Activated CD4-positive, CD25-positive, alpha-beta regulatory T cell treated with anti-CD3 and anti-CD28 coated beads, Interleukin-2, amount 50 U/mL, for 24 hours (primary cell): Measurements from ENCODE around the gene RASGRP1.

Experiments
- ATAC-seq, 2 donors: fragments of 150-1000 bp; cut with Tn5 transposase; one replicate each; pipeline ENCODE4 v1.10.0; 2021; ENCODE audit warnings: mild to moderate bottlenecking in 1 of 2, moderate library complexity in 1 of 2

RASGRP1 gene

DNA sequence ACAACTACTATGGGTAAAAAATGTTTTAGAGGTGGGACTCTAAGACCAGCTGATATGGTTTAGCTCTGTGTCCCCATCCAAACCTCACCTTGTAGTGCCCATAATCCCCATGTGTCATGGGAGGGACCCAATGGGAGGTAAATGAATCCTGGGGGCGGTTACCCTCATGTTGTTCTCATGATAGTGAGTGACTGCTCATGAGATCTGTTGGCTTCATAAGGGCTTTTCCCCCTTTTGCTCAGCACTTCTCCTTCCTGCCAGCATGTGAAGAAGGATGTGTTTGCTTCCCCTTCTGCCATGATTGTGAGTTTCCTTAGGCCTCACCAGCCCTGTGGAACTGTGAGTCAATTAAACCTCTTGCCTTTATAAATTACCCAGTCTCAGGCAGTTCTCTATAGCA lies 65.0 kb downstream of the RASGRP1 start:
- ATAC-seq: no peak

GRCh38 chr15:38496151-38496550 lies 68.5 kb downstream of the RASGRP1 start:
- no peak for ATAC-seq

DNA sequence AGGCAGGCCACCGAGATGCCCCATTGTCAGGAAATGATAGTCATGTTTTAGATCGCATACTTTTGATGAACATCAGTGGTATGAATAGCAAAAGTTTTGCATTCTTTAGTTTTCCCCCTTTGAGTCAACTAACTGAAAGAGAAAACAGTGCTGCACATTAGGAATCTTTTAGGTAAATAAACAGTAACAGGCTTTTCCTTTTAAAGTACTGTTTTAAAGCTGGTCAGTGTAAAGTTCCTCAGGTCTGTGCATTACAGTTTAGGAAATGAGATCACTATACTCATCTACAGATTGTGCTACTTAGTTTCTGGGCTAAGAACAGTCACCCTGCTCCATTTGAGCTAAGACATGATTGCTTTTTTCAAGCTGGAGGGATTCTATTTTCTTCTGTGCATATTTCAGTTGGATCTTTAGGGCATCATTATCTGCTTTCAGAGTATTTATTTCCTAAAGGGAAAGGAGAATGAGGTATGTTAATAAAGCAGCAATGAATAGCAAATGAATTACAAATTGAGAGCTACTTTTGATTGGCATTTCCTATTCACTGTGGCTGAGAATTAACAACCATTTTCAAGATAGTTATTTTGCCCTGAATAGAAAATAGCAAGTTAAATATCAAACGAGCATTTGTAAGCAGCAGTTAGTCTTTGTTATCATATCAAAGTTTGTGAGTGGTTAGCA lies 74.2 kb downstream of the RASGRP1 start:
- ATAC-seq: no peak

DNA sequence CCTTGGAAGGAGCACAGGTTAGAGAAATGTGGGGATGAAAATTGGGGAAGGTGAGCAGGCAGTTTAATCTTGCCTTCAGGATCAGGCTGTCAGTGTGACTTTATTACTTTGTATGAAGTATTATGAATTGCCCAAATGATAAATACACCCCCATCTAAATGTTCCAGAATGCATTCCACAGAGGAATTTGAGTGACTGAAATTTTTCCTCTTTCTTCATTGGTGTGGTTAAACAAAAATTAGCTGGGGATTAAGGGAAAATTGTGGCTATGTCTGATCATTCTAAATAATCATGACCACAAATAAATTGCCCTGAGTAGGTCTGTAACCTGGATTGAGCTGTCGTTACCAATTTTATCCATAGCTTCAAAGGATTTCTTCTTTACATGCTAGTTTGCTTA lies 77.2 kb downstream of the RASGRP1 start:
- no peak for ATAC-seq

GRCh38 chr15:38486936-38487335 lies 77.7 kb downstream of the RASGRP1 start:
- ATAC-seq: peak; percentile 96 to 97

GRCh38 chr15:38482572-38482971 lies 82.0 kb downstream of the RASGRP1 start:
- no peak for ATAC-seq

DNA sequence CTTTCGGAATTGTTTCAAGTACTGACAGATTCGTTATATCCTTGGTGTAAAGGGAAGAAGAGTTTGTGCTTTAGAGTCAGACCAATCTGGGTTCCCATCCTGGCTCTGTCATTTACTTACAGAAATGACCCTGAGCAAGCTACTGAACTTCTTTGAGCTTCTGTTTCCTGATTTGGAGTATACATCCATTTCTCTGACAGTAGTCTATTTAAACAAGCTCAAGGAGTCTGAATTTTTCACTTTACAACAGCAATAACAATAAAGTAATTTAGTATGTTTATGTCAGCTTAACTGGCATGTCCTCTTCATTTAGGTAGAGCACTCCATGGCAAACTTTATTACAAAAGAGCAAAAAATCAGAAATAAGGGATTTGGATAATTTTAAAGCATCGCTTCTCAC lies 82.9 kb downstream of the RASGRP1 start:
- ATAC-seq: no peak

DNA sequence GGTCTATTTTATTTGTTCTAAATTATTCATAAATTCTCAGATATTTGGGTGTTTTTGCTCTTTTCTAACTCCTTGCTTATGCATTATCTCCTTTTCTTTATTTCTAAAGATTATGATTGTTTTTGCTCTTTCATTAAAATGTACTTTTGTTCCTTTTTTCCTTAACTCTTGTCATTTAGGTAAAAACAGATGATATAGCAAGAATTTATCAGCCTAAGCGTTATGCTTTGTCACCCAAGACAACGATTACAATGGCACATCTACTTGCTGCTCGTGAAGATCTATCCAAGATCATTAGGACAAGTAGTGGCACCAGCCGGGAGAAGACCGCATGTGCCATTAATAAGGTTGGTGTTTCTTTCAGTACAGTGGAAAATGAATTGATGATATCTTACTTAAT lies 83.5 kb downstream of the RASGRP1 start:
- no peak for ATAC-seq

DNA sequence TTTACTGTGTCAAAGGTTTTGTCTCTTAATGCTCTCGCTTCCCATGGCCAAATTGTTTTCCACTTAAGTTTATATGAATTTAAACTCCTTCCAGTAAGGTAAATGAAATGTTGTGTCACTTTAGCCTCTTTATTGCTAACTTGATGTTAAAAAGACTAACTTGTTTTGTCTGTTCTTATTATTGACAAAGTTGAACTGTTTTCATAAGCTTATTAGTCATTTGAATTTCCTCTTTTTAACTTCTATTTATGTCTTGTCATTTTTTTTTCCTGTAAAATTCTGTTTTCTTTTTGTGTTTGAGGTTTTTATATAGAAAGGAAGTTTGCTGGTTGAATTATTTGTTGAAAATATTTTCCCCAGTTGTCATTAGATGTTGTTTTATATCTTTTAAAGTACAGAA lies 84.9 kb downstream of the RASGRP1 start:
- ATAC-seq: no peak

DNA sequence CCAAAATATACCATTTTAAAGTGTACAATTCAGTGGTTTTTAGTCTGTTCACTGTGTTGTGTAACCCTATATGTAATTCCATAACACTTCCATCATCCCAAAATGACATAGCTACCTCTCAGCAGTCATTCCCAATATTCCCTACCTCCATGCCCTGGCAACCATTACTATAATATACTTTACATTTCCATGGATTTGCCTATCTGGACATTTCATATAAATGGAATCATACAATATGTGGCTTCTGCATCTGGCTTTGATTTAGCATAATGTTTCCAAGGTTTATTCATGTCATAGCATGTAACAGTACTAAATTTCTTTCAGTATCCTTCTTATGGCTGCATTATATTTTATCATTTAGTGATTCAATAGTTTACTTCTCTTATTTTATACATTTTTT lies 85.3 kb downstream of the RASGRP1 start:
- ATAC-seq: no peak

DNA sequence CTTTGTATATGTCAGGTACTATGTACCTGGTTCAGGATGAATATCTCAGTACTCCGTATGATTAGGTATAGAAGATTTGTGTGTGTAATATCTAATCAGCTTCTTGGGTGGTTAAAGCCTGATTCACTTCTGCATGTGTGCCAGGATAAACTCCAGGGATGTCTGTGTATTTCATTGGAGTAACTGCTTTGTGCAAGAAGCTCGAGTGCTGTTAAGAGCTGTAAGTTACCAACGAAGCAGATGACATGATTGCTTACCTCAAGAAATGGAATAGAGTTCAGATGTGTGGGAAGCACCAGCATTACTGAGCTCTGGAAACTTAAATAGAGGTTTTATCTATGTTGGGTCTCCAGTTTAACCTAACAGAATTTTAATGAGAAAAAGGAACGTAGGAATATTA lies 87.0 kb downstream of the RASGRP1 start:
- no peak for ATAC-seq

DNA sequence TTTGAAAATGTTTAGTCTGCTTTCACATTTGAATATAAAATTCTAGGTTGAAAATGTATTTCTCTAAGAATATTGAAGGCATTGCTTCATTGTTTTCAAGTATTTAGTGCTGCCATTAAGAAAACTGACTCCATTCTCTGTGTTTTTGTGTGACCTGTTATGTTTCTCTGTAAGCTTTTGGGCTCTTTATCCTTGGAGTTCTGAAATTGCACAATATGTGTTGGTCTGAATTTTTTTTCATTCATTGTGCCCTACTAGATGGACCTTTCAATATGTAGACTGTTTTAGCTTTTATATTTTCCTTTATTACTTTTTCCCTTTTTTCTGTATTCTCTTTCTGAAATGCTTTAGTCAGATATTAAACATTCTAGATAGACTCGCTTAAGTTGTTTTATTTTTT lies 88.5 kb downstream of the RASGRP1 start:
- ATAC-seq: no peak

- ATAC-seq: no peak
These were observed 89.3 kb downstream of the RASGRP1 start for GRCh38 chr15:38475361-38475760.

- peak; percentile 91 to 96 for ATAC-seq
These were observed 90.4 kb downstream of the RASGRP1 start for GRCh38 chr15:38474155-38474757.

DNA sequence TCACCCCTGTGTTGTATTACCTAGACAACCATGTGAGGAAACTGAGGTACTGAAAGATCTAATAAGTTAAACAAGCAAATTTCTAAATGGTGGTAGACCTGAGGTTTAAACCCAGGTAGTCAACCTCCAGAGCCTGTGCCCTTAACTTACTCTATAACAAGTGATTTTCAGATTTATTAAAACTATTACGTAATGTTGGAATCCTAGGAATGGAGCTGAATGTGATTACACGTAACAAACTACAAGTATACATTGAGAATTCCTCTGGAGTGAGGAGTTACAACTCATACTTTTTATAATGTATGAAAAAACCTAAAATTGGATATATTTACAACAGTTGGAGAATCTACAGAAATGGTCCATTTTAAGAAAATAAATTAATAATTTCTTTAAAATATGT lies 92.6 kb downstream of the RASGRP1 start:
- no peak for ATAC-seq

GRCh38 chr15:38470816-38471215 lies 93.8 kb downstream of the RASGRP1 start:
- ATAC-seq: no peak

GRCh38 chr15:38464675-38465074 lies 99.9 kb downstream of the RASGRP1 start:
- ATAC-seq: no peak

DNA sequence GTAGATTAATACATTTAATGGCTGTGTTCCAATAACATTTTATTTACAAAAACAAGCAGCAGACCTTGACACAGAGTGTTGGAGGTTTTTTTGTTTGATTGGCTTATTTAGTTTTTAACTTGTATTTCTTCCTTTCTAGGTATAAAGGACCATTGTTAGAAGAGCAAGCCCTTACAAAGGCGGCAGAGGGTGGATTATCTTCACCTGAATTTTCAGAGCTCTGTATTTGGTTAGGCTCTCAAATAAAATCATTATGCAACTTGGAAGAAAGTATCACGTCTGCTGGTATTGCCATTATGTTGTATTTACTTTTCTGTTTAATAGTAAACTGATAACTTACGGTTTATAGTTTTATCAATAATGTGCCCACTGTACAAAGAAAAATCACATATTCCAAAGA lies 100.7 kb downstream of the RASGRP1 start:
- no peak for ATAC-seq

DNA sequence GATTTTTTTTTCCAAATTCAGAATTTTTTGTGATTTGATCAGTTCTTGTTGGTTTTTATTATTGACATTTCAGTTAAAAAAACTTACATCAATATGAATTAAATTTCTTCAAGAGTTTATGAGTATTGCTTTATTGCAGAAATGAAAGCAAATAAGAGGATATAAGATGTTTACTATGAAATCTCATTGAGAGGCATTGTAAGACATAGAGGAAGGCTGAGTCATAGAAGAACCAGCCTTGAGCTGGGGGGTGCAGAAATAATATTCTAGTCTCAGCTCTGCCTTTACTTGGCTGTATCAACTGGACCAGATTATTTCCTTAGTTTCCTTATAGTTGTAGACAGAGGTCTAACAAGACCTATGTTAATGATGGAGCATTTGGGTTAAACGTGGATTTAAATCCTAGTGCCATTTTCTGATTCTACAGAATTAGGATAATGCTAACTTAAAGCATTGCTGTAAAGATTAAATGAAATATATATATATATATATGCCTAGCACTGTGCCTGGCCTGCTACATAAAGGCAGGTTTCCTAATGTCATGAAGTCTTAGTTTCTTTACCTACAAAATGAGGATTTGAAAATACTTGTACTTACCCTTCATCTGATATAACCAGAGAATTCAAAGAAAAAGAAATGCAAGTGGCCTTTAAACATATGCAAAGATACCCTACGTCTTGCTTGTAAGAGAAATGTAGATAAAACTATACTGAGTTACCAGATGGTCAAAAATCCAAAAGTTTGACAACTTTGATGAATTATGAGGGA lies 103.4 kb downstream of the RASGRP1 start:
- ATAC-seq: peak; percentile 67 to 81

GRCh38 chr15:38460543-38460942 lies 104.1 kb downstream of the RASGRP1 start:
- ATAC-seq: no peak

DNA sequence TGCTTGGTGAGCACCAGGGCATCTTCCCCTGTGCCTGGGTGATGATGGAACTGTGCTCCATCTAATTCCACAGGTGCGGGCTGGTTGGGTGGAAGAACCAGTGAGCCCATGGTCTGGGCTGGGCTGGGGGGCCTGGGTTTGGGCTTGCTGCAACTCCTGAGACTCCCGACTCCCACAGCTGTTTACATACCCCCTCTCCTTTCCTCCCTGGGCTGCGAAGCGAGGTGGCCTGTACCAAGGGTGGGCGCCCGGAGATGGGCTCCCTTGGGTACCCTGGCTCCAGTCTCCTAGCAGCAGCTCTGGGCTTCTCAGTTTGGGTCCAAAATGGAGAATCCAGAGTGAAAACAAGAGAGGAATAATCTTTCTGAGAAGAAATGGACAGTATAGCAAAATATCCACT lies 105.1 kb downstream of the RASGRP1 start:
- ATAC-seq: no peak

DNA sequence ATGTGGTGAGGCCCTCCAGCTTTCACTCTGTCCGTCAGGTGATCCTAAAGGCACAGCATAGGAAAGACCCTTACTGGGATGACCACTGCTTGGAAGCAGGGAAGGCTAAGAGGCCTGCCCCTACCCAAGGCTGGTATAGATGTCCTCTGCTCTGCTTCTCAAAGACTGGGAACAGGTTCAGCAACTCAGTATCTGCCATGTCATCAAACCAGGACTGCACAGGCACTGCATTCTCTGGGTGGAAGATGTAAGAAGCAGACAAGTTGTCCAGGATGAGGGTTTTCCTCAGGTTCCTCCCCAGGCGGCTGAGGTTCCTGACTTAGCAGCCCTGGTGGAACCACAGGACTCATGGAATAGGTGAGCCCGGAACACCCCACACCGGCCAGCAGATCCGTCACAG lies 106.0 kb downstream of the RASGRP1 start:
- no peak for ATAC-seq

GRCh38 chr15:38455092-38455491 lies 109.5 kb downstream of the RASGRP1 start:
- ATAC-seq: no peak

- ATAC-seq: no peak
These were observed 109.9 kb downstream of the RASGRP1 start for GRCh38 chr15:38454696-38455090.
